Neural cell (in vitro differentiated cells): Measurements from ENCODE around the gene ZNRF1. TPM values are rescaled to one million over a fixed set of nuclear protein-coding genes. Genes with fewer than 3 reads are reported as not detected.

ENCODE experiments used
- H2AFZ ChIP-seq: fragments of 200-600, 300-800 bp; sonication (generic), shearing (Covaris generic); 2 replicates; pipeline ENCODE4 v1.6.0; 2014; ENCODE audit warnings: low read depth, mild to moderate bottlenecking, antibody characterized with exemption, low read length, moderate library complexity
- H3F3A ChIP-seq: fragments of 200-600 bp; shearing (Covaris generic); 2 replicates; pipeline ENCODE4 v1.6.1; 2016; ENCODE audit warnings: mild to moderate bottlenecking, moderate library complexity, mixed read lengths, antibody characterized with exemption, low read length; ENCODE audit not compliant: insufficient read depth, poor library complexity, severe bottlenecking
- H3K27ac ChIP-seq: fragments of 200-600, 300-800 bp; sonication (generic), shearing (Covaris generic); 2 replicates; pipeline ENCODE4 v1.5.1; 2014; ENCODE audit warnings: mild to moderate bottlenecking, low read length, moderate library complexity
- H3K27me3 ChIP-seq: fragments of 300-800, 200-600 bp; sonication (generic), shearing (Covaris generic); 2 replicates; pipeline ENCODE4 v1.6.0; 2014; ENCODE audit warnings: mild to moderate bottlenecking, low read depth, low read length, moderate library complexity; ENCODE audit not compliant: insufficient read depth
- H3K36me3 ChIP-seq: fragments of 300-800, 200-600 bp; sonication (generic), shearing (Covaris generic); 2 replicates; pipeline ENCODE4 v1.5.1; 2014; ENCODE audit warnings: mild to moderate bottlenecking, antibody characterized with exemption, low read length, moderate library complexity; ENCODE audit not compliant: insufficient read depth
- H3K4me2 ChIP-seq: fragments of 300-800, 200-600 bp; sonication (generic), shearing (Covaris generic); 2 replicates; pipeline ENCODE4 v1.6.0; 2014; ENCODE audit warnings: mild to moderate bottlenecking, low read length
- H3K4me3 ChIP-seq: fragments of 300-800, 200-600 bp; sonication (generic), shearing (Covaris generic); 2 replicates; pipeline ENCODE4 v1.5.1; 2014; ENCODE audit warnings: mild to moderate bottlenecking, low read length, moderate library complexity
- H3K79me2 ChIP-seq: fragments of 200-600 bp; shearing (Covaris generic); replicated peaks from 2 replicates; pipeline ENCODE4 v1.6.0; 2014; ENCODE audit warnings: mild to moderate bottlenecking, low read length, moderate library complexity; ENCODE audit not compliant: insufficient read depth
- H3K9ac ChIP-seq: fragments of 300-800, 200-600 bp; sonication (generic), shearing (Covaris generic); 2 replicates; pipeline ENCODE4 v1.6.1; 2016; ENCODE audit warnings: mild to moderate bottlenecking, low read length, mixed read lengths
- H3K9me2 ChIP-seq: fragments of 200-600 bp; shearing (Covaris generic); 2 replicates; pipeline ENCODE4 v1.6.1; 2016; ENCODE audit warnings: mild to moderate bottlenecking, low read length, mixed read lengths; ENCODE audit not compliant: insufficient read depth
- H3K9me3 ChIP-seq: fragments of 200-600, 300-800 bp; sonication (generic), shearing (Covaris generic); 2 replicates; pipeline ENCODE4 v1.6.1; 2016; ENCODE audit warnings: mild to moderate bottlenecking, mixed run types, low read length, moderate library complexity, mixed read lengths
- H4K20me1 ChIP-seq: fragments of 200-600 bp; shearing (Covaris generic); 2 replicates; pipeline ENCODE4 v1.6.1; 2016; ENCODE audit warnings: mild to moderate bottlenecking, mixed run types; ENCODE audit not compliant: insufficient read depth
- EP300 ChIP-seq: fragments of 450-650 bp; conservative IDR thresholded peaks from 2 replicates; pipeline ENCODE4 v1.6.1; 2014; ENCODE audit warnings: antibody characterized with exemption, mild to moderate bottlenecking, moderate library complexity; ENCODE audit not compliant: poor library complexity, severe bottlenecking
- EZH2 ChIP-seq: fragments of 200-600, 300-800 bp; shearing (Covaris generic), sonication (generic); IDR thresholded peaks from 2 replicates; pipeline ENCODE4 v1.6.1; 2014; ENCODE audit warnings: antibody characterized with exemption, low read length, borderline replicate concordance, mild to moderate bottlenecking; ENCODE audit not compliant: insufficient read depth, poor library complexity, severe bottlenecking
- MXI1 ChIP-seq: fragments of 450-650 bp; conservative IDR thresholded peaks from 2 replicates; pipeline ENCODE4 v1.6.1; 2014; ENCODE audit warnings: antibody characterized with exemption, mild to moderate bottlenecking; ENCODE audit not compliant: poor library complexity, severe bottlenecking
- POLR2AphosphoS5 ChIP-seq: IDR thresholded peaks from 2 replicates; pipeline ENCODE4 v1.6.1; 2012
- RAD21 ChIP-seq: fragments of 450-650 bp; conservative IDR thresholded peaks from 2 replicates; pipeline ENCODE4 v1.6.1; 2014; ENCODE audit warnings: antibody characterized with exemption, mild to moderate bottlenecking, moderate library complexity
- SMC3 ChIP-seq: fragments of 450-650 bp; conservative IDR thresholded peaks from 2 replicates; pipeline ENCODE4 v1.6.1; 2014; ENCODE audit warnings: antibody characterized with exemption, mild to moderate bottlenecking, moderate library complexity; ENCODE audit not compliant: poor library complexity
- TAF1 ChIP-seq: IDR thresholded peaks from 2 replicates; pipeline ENCODE4 v1.6.1; 2012; ENCODE audit warnings: low read depth
- polyA plus RNA-seq: library from polyadenylated mRNA; depleted of rRNA; stranded (reverse); fragments of >200 nt; gene quantifications from 2 replicates; pipeline ENCODE4 v1.2.3, GENCODE V29; 2014
- TF ChIP-seq, protein P1 (sequence below): IDR thresholded peaks from 2 replicates; pipeline ENCODE4 v1.6.1; 2012; ENCODE audit warnings: borderline replicate concordance
- TF ChIP-seq, protein P2 (sequence below): fragments of 450-650 bp; IDR thresholded peaks from 2 replicates; pipeline ENCODE4 v1.5.1; 2014; ENCODE audit warnings: antibody characterized with exemption, mild to moderate bottlenecking, moderate library complexity; ENCODE audit not compliant: poor library complexity, severe bottlenecking

The ZNRF1 gene
- polyA plus RNA-seq, 1 donor from 2014 or later: 31.6 TPM

GRCh38 chr16:75148311-75149195, 149.7 kb downstream of the ZNRF1 start, which contains the start of gene ZFP1:
TSS of gene ZFP1 (plus strand) at chr16:75148524. CDS start at chr16:75152952, 4,428 bp downstream.
- peaks cover 7% of the 10 kb centered on the region for H3K36me3 ChIP-seq
- peaks cover 3% of the 10 kb centered on the region for H3K9me3 ChIP-seq
- TF ChIP-seq, protein P1, sequence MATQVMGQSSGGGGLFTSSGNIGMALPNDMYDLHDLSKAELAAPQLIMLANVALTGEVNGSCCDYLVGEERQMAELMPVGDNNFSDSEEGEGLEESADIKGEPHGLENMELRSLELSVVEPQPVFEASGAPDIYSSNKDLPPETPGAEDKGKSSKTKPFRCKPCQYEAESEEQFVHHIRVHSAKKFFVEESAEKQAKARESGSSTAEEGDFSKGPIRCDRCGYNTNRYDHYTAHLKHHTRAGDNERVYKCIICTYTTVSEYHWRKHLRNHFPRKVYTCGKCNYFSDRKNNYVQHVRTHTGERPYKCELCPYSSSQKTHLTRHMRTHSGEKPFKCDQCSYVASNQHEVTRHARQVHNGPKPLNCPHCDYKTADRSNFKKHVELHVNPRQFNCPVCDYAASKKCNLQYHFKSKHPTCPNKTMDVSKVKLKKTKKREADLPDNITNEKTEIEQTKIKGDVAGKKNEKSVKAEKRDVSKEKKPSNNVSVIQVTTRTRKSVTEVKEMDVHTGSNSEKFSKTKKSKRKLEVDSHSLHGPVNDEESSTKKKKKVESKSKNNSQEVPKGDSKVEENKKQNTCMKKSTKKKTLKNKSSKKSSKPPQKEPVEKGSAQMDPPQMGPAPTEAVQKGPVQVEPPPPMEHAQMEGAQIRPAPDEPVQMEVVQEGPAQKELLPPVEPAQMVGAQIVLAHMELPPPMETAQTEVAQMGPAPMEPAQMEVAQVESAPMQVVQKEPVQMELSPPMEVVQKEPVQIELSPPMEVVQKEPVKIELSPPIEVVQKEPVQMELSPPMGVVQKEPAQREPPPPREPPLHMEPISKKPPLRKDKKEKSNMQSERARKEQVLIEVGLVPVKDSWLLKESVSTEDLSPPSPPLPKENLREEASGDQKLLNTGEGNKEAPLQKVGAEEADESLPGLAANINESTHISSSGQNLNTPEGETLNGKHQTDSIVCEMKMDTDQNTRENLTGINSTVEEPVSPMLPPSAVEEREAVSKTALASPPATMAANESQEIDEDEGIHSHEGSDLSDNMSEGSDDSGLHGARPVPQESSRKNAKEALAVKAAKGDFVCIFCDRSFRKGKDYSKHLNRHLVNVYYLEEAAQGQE: peak; percentile 93
- peak; percentile 27 for TF ChIP-seq RAD21
- TF ChIP-seq, protein P2, sequence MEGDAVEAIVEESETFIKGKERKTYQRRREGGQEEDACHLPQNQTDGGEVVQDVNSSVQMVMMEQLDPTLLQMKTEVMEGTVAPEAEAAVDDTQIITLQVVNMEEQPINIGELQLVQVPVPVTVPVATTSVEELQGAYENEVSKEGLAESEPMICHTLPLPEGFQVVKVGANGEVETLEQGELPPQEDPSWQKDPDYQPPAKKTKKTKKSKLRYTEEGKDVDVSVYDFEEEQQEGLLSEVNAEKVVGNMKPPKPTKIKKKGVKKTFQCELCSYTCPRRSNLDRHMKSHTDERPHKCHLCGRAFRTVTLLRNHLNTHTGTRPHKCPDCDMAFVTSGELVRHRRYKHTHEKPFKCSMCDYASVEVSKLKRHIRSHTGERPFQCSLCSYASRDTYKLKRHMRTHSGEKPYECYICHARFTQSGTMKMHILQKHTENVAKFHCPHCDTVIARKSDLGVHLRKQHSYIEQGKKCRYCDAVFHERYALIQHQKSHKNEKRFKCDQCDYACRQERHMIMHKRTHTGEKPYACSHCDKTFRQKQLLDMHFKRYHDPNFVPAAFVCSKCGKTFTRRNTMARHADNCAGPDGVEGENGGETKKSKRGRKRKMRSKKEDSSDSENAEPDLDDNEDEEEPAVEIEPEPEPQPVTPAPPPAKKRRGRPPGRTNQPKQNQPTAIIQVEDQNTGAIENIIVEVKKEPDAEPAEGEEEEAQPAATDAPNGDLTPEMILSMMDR: no peak
- no peak for TF ChIP-seq EZH2
- no peak for TF ChIP-seq SMC3
- TF ChIP-seq EP300: peak; percentile 84
- peak; percentile 72 for TF ChIP-seq MXI1
- TF ChIP-seq TAF1: peak; percentile 85
- peak; percentile 96 for TF ChIP-seq POLR2AphosphoS5
- H3K4me2 ChIP-seq: peak within 1 kb of the TSS; percentile 79
- H3K79me2 ChIP-seq: peaks cover 46% of the 10 kb centered on the region
- H3F3A ChIP-seq: no peaks in the 10 kb centered on the region
- peak within 1 kb of the TSS; percentile 99 for H2AFZ ChIP-seq
- H3K27ac ChIP-seq: peak within 1 kb of the TSS; percentile 97
- no peaks in the 10 kb centered on the region for H3K9me2 ChIP-seq
- H3K27me3 ChIP-seq: no peaks in the 10 kb centered on the region
- no peaks in the 10 kb centered on the region for H4K20me1 ChIP-seq
- H3K4me3 ChIP-seq: peak within 1 kb of the TSS; percentile 100
- peak within 1 kb of the TSS; percentile 99 for H3K9ac ChIP-seq

- H3F3A ChIP-seq: no peaks in the 10 kb centered on the region
- H3K9me2 ChIP-seq: no peaks in the 10 kb centered on the region
- no peaks in the 10 kb centered on the region for H3K27me3 ChIP-seq
- H3K9ac ChIP-seq: no peak overlapping the region
- peaks cover 62% of the 10 kb centered on the region for H3K79me2 ChIP-seq
- H3K36me3 ChIP-seq: peaks cover 22% of the 10 kb centered on the region
- H3K4me2 ChIP-seq: no peak overlapping the region
- no peaks in the 10 kb centered on the region for H4K20me1 ChIP-seq
- no peak overlapping the region for H2AFZ ChIP-seq
- H3K27ac ChIP-seq: no peak overlapping the region
- H3K9me3 ChIP-seq: no peaks in the 10 kb centered on the region
- no peak overlapping the region for H3K4me3 ChIP-seq
- no peak for TF ChIP-seq EP300
- no peak for TF ChIP-seq MXI1
- TF ChIP-seq, protein P2: no peak
- TF ChIP-seq EZH2: no peak
- TF ChIP-seq SMC3: no peak
- TF ChIP-seq POLR2AphosphoS5: no peak
- no peak for TF ChIP-seq TAF1
- TF ChIP-seq, protein P1: no peak
- TF ChIP-seq RAD21: no peak
These were observed 153.0 kb downstream of the ZNRF1 start for GRCh38 chr16:75151798-75152197.
